Measurements from ENCODE around the gene SKAP2.

The SKAP2 gene

DNA sequence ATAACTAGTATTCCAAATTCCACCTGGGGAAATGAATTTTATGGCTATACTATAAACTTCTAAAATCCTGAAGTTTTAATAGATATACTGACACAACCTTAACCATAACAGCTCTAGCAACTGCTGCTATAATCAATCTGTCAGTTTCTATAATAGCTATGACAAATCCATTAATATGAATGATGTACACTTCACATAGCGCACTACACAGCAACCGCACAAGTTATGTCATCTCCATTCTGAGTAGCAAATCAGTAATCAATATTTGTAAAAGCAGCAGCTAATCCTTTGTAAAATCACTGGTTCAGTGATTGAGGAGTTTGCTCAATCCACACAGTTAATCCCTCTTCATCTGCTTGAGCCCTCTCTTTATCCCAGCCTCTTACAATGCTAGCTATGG, 105.3 kb downstream of the SKAP2 start:
- TF ChIP-seq, protein P1, sequence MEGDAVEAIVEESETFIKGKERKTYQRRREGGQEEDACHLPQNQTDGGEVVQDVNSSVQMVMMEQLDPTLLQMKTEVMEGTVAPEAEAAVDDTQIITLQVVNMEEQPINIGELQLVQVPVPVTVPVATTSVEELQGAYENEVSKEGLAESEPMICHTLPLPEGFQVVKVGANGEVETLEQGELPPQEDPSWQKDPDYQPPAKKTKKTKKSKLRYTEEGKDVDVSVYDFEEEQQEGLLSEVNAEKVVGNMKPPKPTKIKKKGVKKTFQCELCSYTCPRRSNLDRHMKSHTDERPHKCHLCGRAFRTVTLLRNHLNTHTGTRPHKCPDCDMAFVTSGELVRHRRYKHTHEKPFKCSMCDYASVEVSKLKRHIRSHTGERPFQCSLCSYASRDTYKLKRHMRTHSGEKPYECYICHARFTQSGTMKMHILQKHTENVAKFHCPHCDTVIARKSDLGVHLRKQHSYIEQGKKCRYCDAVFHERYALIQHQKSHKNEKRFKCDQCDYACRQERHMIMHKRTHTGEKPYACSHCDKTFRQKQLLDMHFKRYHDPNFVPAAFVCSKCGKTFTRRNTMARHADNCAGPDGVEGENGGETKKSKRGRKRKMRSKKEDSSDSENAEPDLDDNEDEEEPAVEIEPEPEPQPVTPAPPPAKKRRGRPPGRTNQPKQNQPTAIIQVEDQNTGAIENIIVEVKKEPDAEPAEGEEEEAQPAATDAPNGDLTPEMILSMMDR (IDR thresholded peaks at IDR 0.05): no peak
- Histone ChIP-seq H3K4me1 (ENCODE audit: control insufficient read depth in 1 of 2, insufficient read depth in 1 of 2, low read depth in 1 of 2, low read length in 1 of 2) (no peaks in the 10 kb centered on the region), H3K36me3 (no peaks in the 10 kb centered on the region)

DNA sequence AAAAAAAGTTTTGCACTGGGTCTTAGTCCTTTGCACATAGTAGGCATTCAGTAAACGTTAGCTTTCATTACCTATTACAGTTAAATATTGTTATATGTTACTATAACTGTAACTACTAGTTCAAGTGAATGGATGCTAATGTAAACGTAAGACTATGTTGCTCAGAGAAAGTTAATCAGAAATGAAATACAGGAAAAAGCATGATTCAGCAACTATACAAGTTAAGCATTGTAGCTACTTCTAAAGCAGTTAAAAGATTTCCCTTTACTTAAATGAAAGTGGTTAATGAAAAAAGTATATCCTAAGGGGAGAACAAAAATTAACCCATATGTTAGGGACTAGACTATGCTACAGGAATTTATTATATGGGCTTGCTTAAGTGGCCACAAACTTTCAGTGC, 121.2 kb downstream of the SKAP2 start:
- Histone ChIP-seq H3K4me3 (ENCODE audit: low read depth in 1 of 2, low read length in 1 of 2) (no peak overlapping the region), H3K36me3 (peaks cover 25% of the 10 kb centered on the region), H3K27me3 (no peaks in the 10 kb centered on the region), H3K4me1 (ENCODE audit: control insufficient read depth in 1 of 2, insufficient read depth in 1 of 2, low read depth in 1 of 2, low read length in 1 of 2) (no peaks in the 10 kb centered on the region), H3K27ac (no peak overlapping the region), H3K9me3 (no peaks in the 10 kb centered on the region)
- TF ChIP-seq, protein P1 (IDR thresholded peaks at IDR 0.05): no peak

More for the DNA sequence above, 105.3 kb downstream of the SKAP2 start:
- H3K27me3 ChIP-seq: no peaks in the 10 kb centered on the region
- H3K9me3 ChIP-seq: no peaks in the 10 kb centered on the region
- no peak overlapping the region for H3K4me3 ChIP-seq (ENCODE audit: low read depth in 1 of 2, low read length in 1 of 2)
- H3K27ac ChIP-seq: no peak overlapping the region

DNA sequence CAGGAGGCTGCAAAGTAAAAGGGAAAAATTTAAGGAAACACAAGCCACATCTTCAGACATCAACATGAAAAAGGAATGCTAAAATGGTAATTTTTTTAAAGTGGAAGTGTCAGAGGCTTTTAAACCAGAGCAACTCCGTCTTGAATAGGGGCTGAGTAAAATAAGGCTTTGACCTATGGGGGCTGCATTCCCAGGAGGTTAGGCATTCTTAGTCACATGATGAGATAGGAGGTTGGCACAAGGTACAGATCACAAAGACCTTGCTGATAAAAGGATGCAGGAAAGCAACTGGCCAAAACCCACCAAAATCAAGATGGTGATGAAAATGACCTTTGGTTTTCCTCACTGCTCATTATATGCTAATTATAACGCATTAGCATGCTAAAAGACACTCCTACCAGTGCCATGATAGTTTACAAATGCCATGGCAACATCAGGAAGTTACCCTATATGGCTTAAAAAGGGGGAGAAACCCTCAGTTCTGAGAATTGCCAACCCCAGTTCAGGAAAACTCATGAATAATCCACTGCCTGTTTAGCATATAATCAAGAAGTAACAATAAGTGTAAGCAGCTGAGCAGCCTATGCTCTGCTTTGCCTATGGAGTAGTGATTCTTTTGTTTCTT, 128.3 kb downstream of the SKAP2 start:
- Histone ChIP-seq H3K4me1 (ENCODE audit: control insufficient read depth in 1 of 2, insufficient read depth in 1 of 2, low read depth in 1 of 2, low read length in 1 of 2) (no peaks in the 10 kb centered on the region), H3K36me3 (peaks cover 77% of the 10 kb centered on the region), H3K27ac (no peak overlapping the region), H3K9me3 (no peaks in the 10 kb centered on the region), H3K27me3 (no peaks in the 10 kb centered on the region), H3K4me3 (ENCODE audit: low read depth in 1 of 2, low read length in 1 of 2) (no peak overlapping the region)
- TF ChIP-seq, protein P1 (IDR thresholded peaks at IDR 0.05): no peak

DNA sequence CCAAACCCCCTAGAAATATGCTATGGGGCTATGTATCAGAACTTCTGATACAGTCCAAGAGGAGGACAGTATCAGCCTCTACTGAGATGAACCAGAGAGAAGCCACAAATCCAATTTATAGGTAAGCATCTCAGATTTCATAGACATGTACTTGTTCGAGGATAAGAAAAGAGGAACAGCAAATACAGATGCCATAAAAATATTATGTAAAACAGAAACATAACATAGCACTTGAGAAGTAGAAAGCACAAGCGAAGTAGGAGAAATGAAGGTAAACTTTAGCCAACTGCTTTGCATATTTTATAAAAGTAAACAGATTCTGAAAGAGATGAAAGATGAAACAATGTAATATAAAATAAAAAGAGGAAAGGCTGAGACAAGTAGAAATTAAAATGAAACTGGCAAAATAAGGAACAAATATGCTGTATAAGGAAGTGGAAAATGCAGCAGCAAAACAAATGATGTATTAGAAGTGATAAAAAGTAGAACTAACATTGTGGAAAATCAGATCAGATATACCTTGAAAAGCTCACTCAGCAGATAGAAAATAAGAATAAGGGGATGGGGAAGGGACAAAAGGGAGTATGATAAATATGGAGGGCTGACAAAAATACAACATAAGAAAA, 135.1 kb downstream of the SKAP2 start:
- no peaks in the 10 kb centered on the region for H3K27me3 ChIP-seq
- H3K27ac ChIP-seq: peak overlapping the region; percentile 81
- peak overlapping the region in 1 of 2 experiments; percentile 20 for H3K4me3 ChIP-seq (ENCODE audit: low read depth in 1 of 2, low read length in 1 of 2)
- peaks cover 45% of the 10 kb centered on the region for H3K36me3 ChIP-seq
- peaks cover 4 to 27% of the 10 kb centered on the region in 2 experiments for H3K4me1 ChIP-seq (ENCODE audit: control insufficient read depth in 1 of 2, insufficient read depth in 1 of 2, low read depth in 1 of 2, low read length in 1 of 2)
- H3K9me3 ChIP-seq: no peaks in the 10 kb centered on the region
- TF ChIP-seq, protein P1 (IDR thresholded peaks at IDR 0.05): no peak

DNA sequence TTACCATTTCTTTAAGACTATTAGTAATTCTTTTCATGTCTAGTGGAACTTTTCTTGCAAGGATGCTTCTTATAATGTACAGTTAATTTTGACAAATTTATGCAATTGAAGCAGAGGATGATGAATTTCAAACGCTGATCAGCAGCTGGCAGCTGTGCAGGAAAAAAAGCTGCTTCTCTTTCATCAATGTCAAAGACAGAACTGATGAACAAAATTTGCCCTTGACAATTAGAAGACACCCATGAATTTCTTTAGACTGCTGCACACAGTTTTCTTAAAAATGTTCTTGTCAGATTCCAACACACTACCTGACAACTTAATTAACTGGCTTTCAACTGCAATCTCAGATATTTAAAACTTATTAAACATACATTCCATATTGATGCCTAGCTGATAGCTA, 138.3 kb downstream of the SKAP2 start:
- H3K9me3 ChIP-seq: no peaks in the 10 kb centered on the region
- H3K4me1 ChIP-seq (ENCODE audit: control insufficient read depth in 1 of 2, insufficient read depth in 1 of 2, low read depth in 1 of 2, low read length in 1 of 2): peaks cover 4 to 27% of the 10 kb centered on the region in 2 experiments
- TF ChIP-seq, protein P1 (IDR thresholded peaks at IDR 0.05): no peak
- no peak overlapping the region for H3K27ac ChIP-seq
- H3K27me3 ChIP-seq: no peaks in the 10 kb centered on the region
- H3K4me3 ChIP-seq (ENCODE audit: low read depth in 1 of 2, low read length in 1 of 2): no peak overlapping the region
- H3K36me3 ChIP-seq: peaks cover 54% of the 10 kb centered on the region
